Measurements from ENCODE around the gene CADPS.

CADPS gene

GRCh38 chr3:62372621-62373041, 502.6 kb downstream of the CADPS start:
- no peak for TF ChIP-seq CTCF (IDR thresholded peaks at IDR 0.05; ENCODE audit: low read depth, low read length)
- Histone ChIP-seq H3K27ac (no peak overlapping the region), H3K9me3 (ENCODE audit: severe bottlenecking) (peaks cover 3% of the 10 kb centered on the region), H3K36me3 (no peaks in the 10 kb centered on the region), H3K4me3 (ENCODE audit: low read depth, low read length) (peak overlapping the region; percentile 33), H3K27me3 (ENCODE audit: insufficient read depth, low read depth, severe bottlenecking) (peaks cover 91% of the 10 kb centered on the region)
- DNase-seq = no peak

- Histone ChIP-seq H3K36me3 (no peaks in the 10 kb centered on the region), H3K9me3 (ENCODE audit: severe bottlenecking) (peaks cover 3% of the 10 kb centered on the region), H3K4me3 (ENCODE audit: low read depth, low read length) (peak overlapping the region; percentile 33), H3K27ac (no peak overlapping the region), H3K27me3 (ENCODE audit: insufficient read depth, low read depth, severe bottlenecking) (peaks cover 92% of the 10 kb centered on the region)
- TF ChIP-seq CTCF (IDR thresholded peaks at IDR 0.05; ENCODE audit: low read depth, low read length) = no peak
- DNase-seq = no peak
Measured at GRCh38 chr3:62371720-62372591, 503.3 kb downstream of the CADPS start.

- H3K27me3 ChIP-seq (ENCODE audit: insufficient read depth, low read depth, severe bottlenecking) = peaks cover 87% of the 10 kb centered on the region
- no peak for TF ChIP-seq CTCF (IDR thresholded peaks at IDR 0.05; ENCODE audit: low read depth, low read length)
- H3K36me3 ChIP-seq = no peaks in the 10 kb centered on the region
- H3K4me3 ChIP-seq (ENCODE audit: low read depth, low read length) = peak overlapping the region; percentile 24
- H3K9me3 ChIP-seq (ENCODE audit: severe bottlenecking) = peaks cover 3% of the 10 kb centered on the region
- H3K27ac ChIP-seq = no peak overlapping the region
- no peak for DNase-seq
Measured at GRCh38 chr3:62370858-62371719, 504.1 kb downstream of the CADPS start.

GRCh38 chr3:62370112-62370857, 504.9 kb downstream of the CADPS start:
- no peak for TF ChIP-seq CTCF (IDR thresholded peaks at IDR 0.05; ENCODE audit: low read depth, low read length)
- Histone ChIP-seq H3K27ac (no peak overlapping the region), H3K27me3 (ENCODE audit: insufficient read depth, low read depth, severe bottlenecking) (peaks cover 79% of the 10 kb centered on the region), H3K4me3 (ENCODE audit: low read depth, low read length) (peak overlapping the region; percentile 24), H3K36me3 (no peaks in the 10 kb centered on the region), H3K9me3 (ENCODE audit: severe bottlenecking) (peaks cover 3% of the 10 kb centered on the region)
- DNase-seq = no peak

GRCh38 chr3:62369476-62369743, 505.8 kb downstream of the CADPS start:
- Histone ChIP-seq H3K27ac (no peak overlapping the region), H3K9me3 (ENCODE audit: severe bottlenecking) (peaks cover 3% of the 10 kb centered on the region), H3K4me3 (ENCODE audit: low read depth, low read length) (peak overlapping the region; percentile 33), H3K27me3 (ENCODE audit: insufficient read depth, low read depth, severe bottlenecking) (peaks cover 71% of the 10 kb centered on the region), H3K36me3 (no peaks in the 10 kb centered on the region)
- DNase-seq = no peak
- no peak for TF ChIP-seq CTCF (IDR thresholded peaks at IDR 0.05; ENCODE audit: low read depth, low read length)

All from WERI-Rb-1 (cell line).